Measurements from ENCODE around the gene BRDT.

The BRDT gene

GRCh38 chr1:91949356-91949699, at the start of gene BRDT:
Gene BRDT, plus strand, starts transcription at chr1:91949401. Its CDS starts 13,354 bp downstream, at chr1:91962755.
- DNase-seq: no peak

GRCh38 chr1:91900562-91900961, 48.6 kb upstream of the BRDT start:
- peak; percentile 12 for DNase-seq

- DNase-seq: no peak
Measured at GRCh38 chr1:91901231-91901630, 48.0 kb upstream of the BRDT start.

GRCh38 chr1:91912266-91912665, 36.9 kb upstream of the BRDT start:
- DNase-seq: no peak

GRCh38 chr1:91913018-91913417, 36.2 kb upstream of the BRDT start:
- DNase-seq: no peak

- DNase-seq: peak; percentile 1
Measured at GRCh38 chr1:91916046-91916445, 33.2 kb upstream of the BRDT start.

GRCh38 chr1:91916811-91917460, 32.3 kb upstream of the BRDT start:
- DNase-seq: peak; percentile 10

- no peak for DNase-seq
Measured at GRCh38 chr1:91919962-91920361, 29.2 kb upstream of the BRDT start.

GRCh38 chr1:91924146-91924545, 25.1 kb upstream of the BRDT start:
- DNase-seq: no peak

- no peak for DNase-seq
Measured at GRCh38 chr1:91925644-91926435, 23.4 kb upstream of the BRDT start.

GRCh38 chr1:91928026-91928425, 21.2 kb upstream of the BRDT start:
- no peak for DNase-seq

- DNase-seq: no peak
Measured at GRCh38 chr1:91929250-91929649, 20.0 kb upstream of the BRDT start.

- no peak for DNase-seq
Measured at GRCh38 chr1:91937613-91938012, 11.6 kb upstream of the BRDT start.

GRCh38 chr1:91940496-91940895, 8.7 kb upstream of the BRDT start:
- peak; percentile 18 for DNase-seq

GRCh38 chr1:91944087-91944486, 5.1 kb upstream of the BRDT start:
- no peak for DNase-seq

- no peak for DNase-seq
Measured at GRCh38 chr1:91948097-91948496, 1.1 kb upstream of the BRDT start.

- DNase-seq: no peak
Measured at GRCh38 chr1:91948501-91949355, 473 bp upstream of the BRDT start.

GRCh38 chr1:91952187-91952586, 3.0 kb downstream of the BRDT start:
- DNase-seq: no peak

GRCh38 chr1:91958926-91959325, 9.7 kb downstream of the BRDT start:
- DNase-seq: no peak

- no peak for DNase-seq
Measured at GRCh38 chr1:91968334-91968733, 19.1 kb downstream of the BRDT start.

GRCh38 chr1:91979383-91979782, 30.2 kb downstream of the BRDT start:
- DNase-seq: no peak

- DNase-seq: no peak
Measured at GRCh38 chr1:91980663-91981062, 31.5 kb downstream of the BRDT start.

GRCh38 chr1:91981996-91982609, 32.9 kb downstream of the BRDT start:
- no peak for DNase-seq
